Caco-2 (cell line): ENCODE results near the gene FOXR1. TPM values are rescaled to one million over a fixed set of nuclear protein-coding genes. Genes with fewer than 3 reads are reported as not detected.
"Not testable (repeated sequence)": the region's sequence is repeated elsewhere in the genome, so short reads cannot be mapped to it uniquely, and the experiment has no call there.

Experiments
- BruUV-seq: library from RNA; stranded (reverse); fragments of 400-500 nt; replicated peaks from 2 replicates; lab custom pipeline; 2021; lab: Mats Ljungman, UMichigan
- CTCF ChIA-PET: fragments of 300-600 bp; sonication (Branson Sonifier 250); formaldehyde crosslinking; loops from one replicate; lab custom pipeline; 2022; ENCODE audit warnings: antibody characterized with exemption; lab: Charles Lee
- POLR2A ChIA-PET: fragments of 300-600 bp; sonication (Branson Sonifier 250); formaldehyde crosslinking; loops from one replicate; lab custom pipeline; 2022; ENCODE audit warnings: antibody characterized with exemption; lab: Charles Lee
- DNase-seq, 2 experiments: peaks; one replicate each; pipeline versions ENCODE4 v3.0.0 to v3.0.0-alpha.2; 2020 to 2022
- H3K27me3 ChIP-seq: replicated peaks from 2 replicates; pipeline ENCODE4 v1.6.0; 2011; ENCODE audit warnings: low read length; ENCODE audit not compliant: control insufficient read depth, insufficient read depth
- H3K36me3 ChIP-seq: 2 replicates; pipeline ENCODE4 v1.5.1; 2011; ENCODE audit warnings: low read length; ENCODE audit not compliant: control insufficient read depth, insufficient read depth
- H3K4me1 ChIP-seq: fragments of 250-450 bp; sonication (Bioruptor Pico); 2 replicates; pipeline ENCODE4 v1.5.1; 2020; ENCODE audit warnings: mild to moderate bottlenecking
- H3K4me3 ChIP-seq: 2 replicates; pipeline ENCODE4 v1.5.1; 2011; ENCODE audit warnings: low read depth, mild to moderate bottlenecking, control low read depth, low read length
- H3K9me3 ChIP-seq: fragments of 250-450 bp; sonication (Bioruptor Pico); 2 replicates; pipeline ENCODE4 v1.5.1; 2020; ENCODE audit warnings: mild to moderate bottlenecking, moderate library complexity
- H3K27ac Mint-ChIP-seq: one replicate; pipeline ENCODE4 v1.8.0; 2022; ENCODE audit warnings: mixed read lengths; ENCODE audit not compliant: unreplicated experiment
- H3K27me3 Mint-ChIP-seq: one replicate; pipeline ENCODE4 v1.8.0; 2022; ENCODE audit warnings: mixed read lengths; ENCODE audit not compliant: insufficient read depth, unreplicated experiment
- H3K36me3 Mint-ChIP-seq: one replicate; pipeline ENCODE4 v1.8.0; 2022; ENCODE audit warnings: mild to moderate bottlenecking, mixed read lengths; ENCODE audit not compliant: insufficient read depth, unreplicated experiment
- H3K4me1 Mint-ChIP-seq: one replicate; pipeline ENCODE4 v1.8.0; 2022; ENCODE audit warnings: low read depth, mixed read lengths; ENCODE audit not compliant: unreplicated experiment
- H3K4me3 Mint-ChIP-seq: one replicate; pipeline ENCODE4 v1.8.0; 2022; ENCODE audit warnings: mild to moderate bottlenecking, moderate library complexity, mixed read lengths; ENCODE audit not compliant: unreplicated experiment
- H3K9me3 Mint-ChIP-seq: one replicate; pipeline ENCODE4 v1.8.0; 2022; ENCODE audit warnings: mixed read lengths; ENCODE audit not compliant: unreplicated experiment
- intact Hi-C: fragments of 100-400 bp; cut with micrococcal nuclease; formaldehyde crosslinking; loops from one replicate; pipeline ENCODE4 v1.10.0; 2022; ENCODE audit not compliant: unreplicated experiment
- total RNA-seq: library from RNA; stranded (reverse); gene quantifications from 2 replicates; pipeline ENCODE4 v1.2.3, GENCODE V29; 2022
- TF ChIP-seq, protein P1 (sequence below), 2 experiments: fragments of 200-600 bp in 1 of 2; IDR thresholded peaks; 1 replicate in 1 of 2; 2 replicates in 1 of 2; pipeline versions ENCODE4 v1.5.1 to v1.8.0; 2011 to 2022; ENCODE audit warnings: antibody characterized with exemption in 1 of 2, control low read depth in 1 of 2, inconsistent platforms in 1 of 2, low read depth in 1 of 2, low read length in 1 of 2, mild to moderate bottlenecking in 1 of 2, moderate library complexity in 1 of 2; ENCODE audit not compliant: insufficient read depth in 1 of 2, severe bottlenecking in 1 of 2, unreplicated experiment in 1 of 2

The FOXR1 gene
- total RNA-seq, 1 experiment from 2014 or later = not detected

- Mint-ChIP-seq H3K27me3 (no peaks in the 10 kb centered on the region), H3K36me3 (no peaks in the 10 kb centered on the region), H3K4me3 (no peak overlapping the region), H3K9me3 (no peaks in the 10 kb centered on the region), H3K4me1 (no peaks in the 10 kb centered on the region), H3K27ac (no peak overlapping the region)
- no peaks in the 10 kb centered on the region for H3K36me3 ChIP-seq
- no peak overlapping the region for H3K4me3 ChIP-seq
- H3K27me3 ChIP-seq = no peaks in the 10 kb centered on the region
- H3K9me3 ChIP-seq = no peaks in the 10 kb centered on the region
- no peaks in the 10 kb centered on the region for H3K4me1 ChIP-seq
- TF ChIP-seq, protein P1, sequence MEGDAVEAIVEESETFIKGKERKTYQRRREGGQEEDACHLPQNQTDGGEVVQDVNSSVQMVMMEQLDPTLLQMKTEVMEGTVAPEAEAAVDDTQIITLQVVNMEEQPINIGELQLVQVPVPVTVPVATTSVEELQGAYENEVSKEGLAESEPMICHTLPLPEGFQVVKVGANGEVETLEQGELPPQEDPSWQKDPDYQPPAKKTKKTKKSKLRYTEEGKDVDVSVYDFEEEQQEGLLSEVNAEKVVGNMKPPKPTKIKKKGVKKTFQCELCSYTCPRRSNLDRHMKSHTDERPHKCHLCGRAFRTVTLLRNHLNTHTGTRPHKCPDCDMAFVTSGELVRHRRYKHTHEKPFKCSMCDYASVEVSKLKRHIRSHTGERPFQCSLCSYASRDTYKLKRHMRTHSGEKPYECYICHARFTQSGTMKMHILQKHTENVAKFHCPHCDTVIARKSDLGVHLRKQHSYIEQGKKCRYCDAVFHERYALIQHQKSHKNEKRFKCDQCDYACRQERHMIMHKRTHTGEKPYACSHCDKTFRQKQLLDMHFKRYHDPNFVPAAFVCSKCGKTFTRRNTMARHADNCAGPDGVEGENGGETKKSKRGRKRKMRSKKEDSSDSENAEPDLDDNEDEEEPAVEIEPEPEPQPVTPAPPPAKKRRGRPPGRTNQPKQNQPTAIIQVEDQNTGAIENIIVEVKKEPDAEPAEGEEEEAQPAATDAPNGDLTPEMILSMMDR (IDR thresholded peaks at IDR 0.05; ENCODE audit: insufficient read depth in 1 of 2, low read depth in 1 of 2, low read length in 1 of 2, severe bottlenecking in 1 of 2, unreplicated experiment in 1 of 2) = no peak
- no TSS peak for BruUV-seq
- ChIA-PET POLR2A (no interaction called here), CTCF (no interaction called here)
- intact Hi-C loops = no loop called here
- DNase-seq = no peak
Measured at GRCh38 chr11:118984825-118985224, 13.3 kb downstream of the FOXR1 start.

GRCh38 chr11:118988280-118988679 lies 16.7 kb downstream of the FOXR1 start:
- TF ChIP-seq, protein P1 (IDR thresholded peaks at IDR 0.05; ENCODE audit: insufficient read depth in 1 of 2, low read depth in 1 of 2, low read length in 1 of 2, severe bottlenecking in 1 of 2, unreplicated experiment in 1 of 2) = no peak
- H3K4me3 ChIP-seq = no peak overlapping the region
- BruUV-seq = no TSS peak
- CTCF ChIA-PET = interaction anchor here (0.7 kb wide), 1 partner anchor 9 kb away, joined by 3 read pairs; no protein-coding TSS in a partner anchor
- no peaks in the 10 kb centered on the region for H3K4me1 ChIP-seq
- Mint-ChIP-seq H3K9me3 (no peaks in the 10 kb centered on the region), H3K27me3 (no peaks in the 10 kb centered on the region), H3K36me3 (peaks cover 9% of the 10 kb centered on the region), H3K27ac (no peak overlapping the region), H3K4me3 (no peak overlapping the region), H3K4me1 (no peaks in the 10 kb centered on the region)
- no peaks in the 10 kb centered on the region for H3K36me3 ChIP-seq
- 0 out of 2 replicates have a peak, but pooled peaks cover 4% of the 10 kb centered on the region for H3K9me3 ChIP-seq
- POLR2A ChIA-PET = no interaction called here
- H3K27me3 ChIP-seq = no peaks in the 10 kb centered on the region
- no peak for DNase-seq
- intact Hi-C loops = no loop called here

DNA sequence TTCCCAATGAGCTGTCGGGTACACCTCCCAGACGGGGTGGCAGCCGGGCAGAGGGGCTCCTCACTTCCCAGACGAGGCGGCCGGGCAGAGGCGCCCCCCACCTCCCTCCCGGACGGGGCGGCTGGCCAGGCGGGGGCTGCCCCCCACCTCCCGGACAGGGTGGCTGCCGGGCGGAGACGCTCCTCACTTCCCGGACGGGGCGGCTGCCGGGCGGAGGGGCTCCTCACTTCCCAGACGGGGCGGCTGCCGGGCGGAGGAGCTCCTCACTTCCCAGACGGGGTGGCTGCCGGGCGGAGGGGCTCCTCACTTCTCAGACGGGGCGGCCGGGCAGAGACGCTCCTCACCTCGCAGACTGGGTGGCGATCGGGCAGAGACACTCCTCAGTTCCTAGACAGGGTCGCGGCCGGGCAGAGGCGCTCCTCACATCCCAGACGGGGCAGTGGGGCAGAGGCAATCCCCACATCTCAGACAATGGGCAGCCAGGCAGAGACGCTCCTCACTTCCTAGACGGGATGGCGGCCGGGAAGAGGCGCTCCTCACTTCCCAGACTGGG lies 20.0 kb downstream of the FOXR1 start:
- POLR2A ChIA-PET, intact Hi-C loops: not testable (repeated sequence)

More for the DNA sequence above, 20.0 kb downstream of the FOXR1 start:
- H3K27me3 Mint-ChIP-seq, DNase-seq, H3K27me3 ChIP-seq, H3K4me3 Mint-ChIP-seq, H3K27ac Mint-ChIP-seq, CTCF ChIA-PET, H3K9me3 Mint-ChIP-seq, H3K4me1 Mint-ChIP-seq, H3K9me3 ChIP-seq, H3K36me3 ChIP-seq, BruUV-seq, H3K36me3 Mint-ChIP-seq, H3K4me3 ChIP-seq, H3K4me1 ChIP-seq: not testable (repeated sequence)
